NCI-H2196 treated with DMSO at 0.1 percent for 48 hours (cell line): ENCODE data around the gene LPAR3.

Experiments
- DNase-seq: peaks from one replicate; lab custom pipeline; 2025; ENCODE audit not compliant: unreplicated experiment; lab: John Stamatoyannopoulos, UW

The LPAR3 gene

DNA sequence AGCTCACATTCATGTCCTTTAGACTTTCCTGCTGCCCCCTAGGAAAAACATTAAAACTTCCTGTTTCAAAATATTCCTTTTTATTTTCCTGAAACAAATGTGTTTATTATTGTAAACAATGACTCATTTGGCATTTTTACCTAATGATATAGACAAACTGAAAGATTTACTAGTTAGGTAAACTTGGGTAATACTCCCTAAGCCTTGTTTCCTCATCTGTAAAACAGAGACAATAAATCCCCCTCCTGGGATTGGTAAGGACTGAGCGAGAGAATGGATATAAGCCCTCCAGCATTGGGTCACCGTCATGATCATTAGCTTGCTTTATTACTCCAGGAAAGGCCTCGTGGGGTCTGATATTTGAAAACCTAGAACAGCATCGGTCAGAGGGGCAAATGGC, 59.8 kb downstream of the LPAR3 start:
- DNase-seq = no peak

DNA sequence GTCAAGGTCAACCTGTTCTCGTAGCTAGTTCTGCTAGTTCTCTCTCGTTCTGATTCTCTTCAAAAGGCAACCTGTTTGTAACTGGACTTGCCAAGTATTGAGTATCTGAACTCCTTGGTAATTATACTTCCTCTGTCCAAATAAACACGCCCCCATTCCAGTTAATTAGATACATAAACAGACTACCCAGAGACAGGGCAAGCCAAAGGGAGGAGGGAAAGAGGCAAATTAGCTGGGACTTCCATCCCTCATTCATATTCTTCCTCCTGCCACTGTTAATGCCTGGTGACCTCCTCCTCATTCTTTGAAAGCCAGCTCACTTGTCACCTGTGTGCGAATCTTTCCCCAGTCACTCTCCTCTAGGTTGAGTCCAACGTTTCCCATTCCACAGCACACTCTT, 62.9 kb downstream of the LPAR3 start:
- no peak for DNase-seq

DNA sequence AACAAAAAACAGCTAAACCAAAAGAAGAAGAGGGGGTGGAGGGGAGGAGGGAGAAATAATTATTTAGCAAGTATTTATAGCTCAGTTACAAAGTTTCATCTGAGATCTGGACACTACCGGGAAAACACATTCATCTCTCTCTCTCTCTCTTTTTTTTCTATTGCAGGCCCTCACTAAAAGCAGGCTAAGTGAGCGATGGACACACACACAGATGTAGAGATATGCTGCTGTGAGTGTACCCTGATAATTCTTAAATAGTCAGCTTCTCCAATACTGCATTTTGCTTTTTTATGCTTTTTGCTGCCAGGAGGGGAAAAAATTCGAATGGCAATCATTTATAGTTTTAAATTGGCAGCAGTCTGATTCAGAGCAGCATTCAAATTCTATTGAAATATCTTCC, 65.0 kb downstream of the LPAR3 start:
- no peak for DNase-seq

DNA sequence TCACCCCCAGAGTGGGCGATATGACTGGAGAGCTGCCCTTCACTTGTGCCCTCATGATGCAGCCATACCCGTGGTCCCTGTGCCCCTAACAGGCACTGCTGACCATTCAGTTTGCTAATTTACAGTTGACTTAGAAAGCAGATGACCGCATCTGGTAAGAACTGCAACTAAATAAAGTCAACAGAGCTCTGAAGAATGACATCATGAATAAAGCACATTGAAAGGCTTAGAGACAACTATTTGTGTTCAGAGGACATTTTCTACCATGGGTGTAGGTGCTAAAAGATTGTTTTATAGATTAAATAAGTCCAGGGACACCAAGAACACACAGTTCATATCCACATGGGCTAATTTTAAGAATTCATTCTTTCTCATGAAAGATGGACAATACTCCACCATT, 65.5 kb downstream of the LPAR3 start:
- DNase-seq = no peak

DNA sequence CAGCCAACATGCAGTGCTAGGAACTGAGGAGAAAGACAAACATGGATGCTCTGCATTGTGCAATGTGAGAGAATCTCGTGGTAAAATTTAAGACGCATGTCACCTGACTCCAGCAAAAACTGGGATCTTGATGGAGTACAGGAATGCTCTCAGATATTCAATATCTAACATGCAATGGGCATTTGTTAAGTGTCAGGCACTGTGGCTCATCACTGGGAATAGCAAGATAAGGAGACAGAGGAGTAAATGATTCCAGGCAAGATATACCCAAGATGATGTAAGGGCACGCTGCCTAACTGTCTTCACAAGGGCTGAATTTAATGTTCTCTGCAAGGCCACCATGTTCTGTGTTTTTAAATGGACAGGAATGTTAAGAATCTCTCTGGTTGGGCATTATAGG, 67.8 kb downstream of the LPAR3 start:
- DNase-seq = no peak

DNA sequence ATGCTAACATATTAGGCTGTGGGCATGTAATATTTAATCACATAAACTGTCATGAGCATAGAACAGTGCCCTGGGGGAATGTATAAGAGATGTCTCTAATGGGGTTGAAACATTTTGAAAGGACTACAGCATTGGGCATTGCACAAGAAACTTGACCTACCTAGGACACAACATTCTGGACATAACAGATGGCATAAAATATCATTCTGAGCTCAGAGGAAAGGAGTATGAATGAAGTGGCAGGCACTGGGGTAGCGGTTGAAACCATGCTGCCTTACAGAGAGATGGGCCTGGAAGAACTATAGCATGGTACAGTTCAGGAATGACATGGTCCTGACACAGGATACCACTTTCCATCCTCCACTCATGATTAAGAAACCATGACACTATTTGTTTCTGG, 69.0 kb downstream of the LPAR3 start:
- DNase-seq = no peak

DNA sequence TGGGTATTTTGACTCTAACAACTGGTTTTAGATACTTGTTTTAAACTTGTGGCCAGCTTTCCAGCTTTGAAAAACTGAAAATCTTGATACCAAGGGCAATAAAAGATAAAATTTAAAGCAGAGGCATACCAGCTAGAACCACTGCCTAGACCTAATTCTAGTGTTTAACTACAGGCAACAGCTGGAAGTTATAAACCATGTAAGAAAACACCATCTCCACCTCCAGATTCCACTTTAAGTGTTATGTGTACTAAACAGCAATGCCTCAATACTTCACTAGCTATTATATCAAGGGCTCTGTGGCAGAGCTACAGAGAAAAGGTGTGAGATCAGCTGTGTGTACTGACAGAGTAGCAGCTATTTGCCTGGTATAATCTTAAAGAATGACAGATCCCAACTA, 69.5 kb downstream of the LPAR3 start:
- no peak for DNase-seq

DNA sequence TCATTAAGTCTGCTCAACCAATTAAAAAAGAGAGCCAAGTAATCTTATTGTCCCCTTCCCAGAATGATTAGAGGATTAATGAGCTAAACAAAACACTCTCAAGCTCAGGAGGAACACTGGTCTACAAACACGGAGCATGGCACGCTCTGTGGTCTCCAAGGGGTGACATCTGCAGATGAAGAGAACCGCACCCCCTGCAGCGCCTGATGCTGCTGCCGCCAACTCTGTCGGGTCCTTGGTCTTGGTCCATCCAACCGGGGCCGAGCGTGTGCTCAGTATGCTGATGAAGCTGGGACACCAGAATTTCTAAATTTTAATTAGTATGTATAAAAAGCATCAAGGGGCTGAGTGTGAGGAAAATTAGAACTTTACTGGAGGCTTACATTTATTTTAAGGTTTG, 82.7 kb downstream of the LPAR3 start:
- no peak for DNase-seq

DNA sequence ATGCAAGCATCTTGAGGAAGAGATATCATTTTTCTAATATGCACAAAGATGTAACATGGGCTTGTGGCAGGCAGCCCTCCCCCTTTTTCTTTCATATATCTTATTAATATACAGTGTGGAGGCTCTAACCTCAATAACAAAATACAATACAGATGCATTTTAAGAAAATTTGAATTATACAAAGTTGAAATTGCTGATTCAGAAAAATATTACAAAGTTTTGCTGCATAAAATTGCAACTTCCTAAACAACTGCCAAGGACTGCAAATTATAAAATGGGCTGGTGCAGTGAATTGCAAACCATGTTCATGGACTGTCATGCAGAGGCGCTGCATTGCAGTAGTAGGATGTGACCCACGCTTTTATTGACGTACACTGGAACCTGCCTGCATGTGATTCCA, 84.0 kb downstream of the LPAR3 start:
- DNase-seq = no peak

DNA sequence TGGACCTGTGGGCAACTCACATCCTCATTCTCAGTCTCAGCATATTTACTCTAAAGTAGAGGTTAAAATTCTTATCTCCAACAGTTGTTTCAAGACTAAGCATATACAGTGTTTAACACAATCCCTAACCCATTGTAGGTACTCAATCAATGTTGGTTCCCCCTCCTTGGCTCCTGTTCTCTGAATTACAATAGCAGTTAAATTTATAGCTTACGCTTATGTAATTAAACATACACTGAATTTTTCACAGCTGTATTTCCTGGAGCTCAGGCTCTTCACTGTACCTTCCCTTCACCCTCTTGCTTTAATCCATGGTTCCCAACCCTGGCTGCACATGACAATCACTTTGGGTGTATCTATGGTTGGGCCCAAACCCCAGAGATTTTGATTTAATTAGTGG, 89.4 kb downstream of the LPAR3 start:
- no peak for DNase-seq

DNA sequence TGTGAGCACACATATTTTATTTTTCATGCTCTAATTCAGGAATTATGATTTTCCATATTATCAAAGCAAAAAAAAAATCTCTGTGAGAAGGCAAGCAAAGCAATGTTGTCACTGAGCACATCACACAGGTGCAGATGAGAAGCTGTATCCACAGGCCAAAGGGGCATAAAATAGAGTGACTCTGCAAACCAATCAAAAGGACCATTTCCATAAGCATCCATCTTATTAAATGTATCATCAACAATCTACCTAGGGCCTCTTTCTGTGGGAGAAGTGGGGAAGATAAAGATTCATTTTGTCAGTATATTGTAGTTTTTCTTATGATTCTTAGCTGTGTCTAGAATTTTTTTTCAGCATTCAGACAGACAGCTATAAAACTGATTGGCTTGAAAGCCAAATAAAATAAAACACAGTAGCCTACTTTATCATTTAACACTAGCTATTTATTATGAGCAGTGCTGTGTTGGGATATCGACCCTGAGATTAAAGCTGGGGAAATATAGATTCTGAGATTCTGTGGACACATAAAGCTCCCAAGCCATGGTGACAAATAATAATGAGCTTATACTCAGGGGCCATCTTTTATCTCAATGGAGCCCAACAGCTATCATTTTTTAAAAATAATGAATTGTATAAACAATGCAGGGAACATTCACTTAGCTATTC, 90.3 kb downstream of the LPAR3 start:
- no peak for DNase-seq

DNA sequence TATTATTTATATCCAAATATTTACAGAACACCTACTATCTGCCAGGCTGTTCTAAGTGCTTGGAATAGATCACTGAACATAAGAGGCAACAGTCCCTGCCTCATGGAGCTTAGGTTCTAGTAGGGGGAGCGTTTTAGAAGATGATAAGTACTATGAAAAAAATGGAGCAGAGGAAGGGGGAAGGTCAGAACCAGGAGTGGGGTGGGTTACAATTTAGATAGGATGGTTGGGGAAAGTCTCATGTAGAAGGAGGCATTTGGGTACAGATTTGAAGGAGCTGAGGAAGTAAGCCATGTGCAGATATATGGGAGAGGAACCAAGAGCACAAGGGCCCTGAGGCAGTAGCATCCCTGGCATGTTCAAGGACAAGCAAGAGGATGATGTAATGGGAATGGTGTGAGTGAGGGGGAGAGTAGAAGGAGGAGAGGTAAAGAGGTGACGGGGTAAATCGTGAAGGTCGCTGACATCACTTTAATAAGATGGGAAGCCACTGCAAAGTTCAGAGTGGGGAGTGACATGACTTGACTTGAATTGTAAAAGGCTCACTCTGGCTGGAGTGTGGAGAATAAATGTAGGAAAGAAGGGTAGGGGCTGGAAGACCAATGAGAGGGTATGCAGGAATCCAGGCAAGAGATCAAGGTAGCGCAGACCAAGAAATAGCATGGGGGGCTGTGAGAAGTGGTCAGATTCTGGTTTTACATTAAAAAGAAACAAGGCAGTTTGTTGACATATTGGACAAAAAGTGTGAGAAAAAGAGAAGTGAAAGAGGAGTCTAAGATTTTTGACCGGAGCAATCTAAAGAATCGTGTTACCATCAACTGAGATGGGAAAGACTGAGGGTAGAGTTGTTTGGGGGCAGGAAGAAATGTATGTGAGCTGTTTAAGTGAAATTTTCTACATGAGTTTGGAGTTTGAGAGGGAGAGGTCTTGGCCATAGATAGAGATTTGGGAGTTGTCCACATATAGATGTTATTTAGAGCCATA, 92.6 kb downstream of the LPAR3 start:
- no peak for DNase-seq

DNA sequence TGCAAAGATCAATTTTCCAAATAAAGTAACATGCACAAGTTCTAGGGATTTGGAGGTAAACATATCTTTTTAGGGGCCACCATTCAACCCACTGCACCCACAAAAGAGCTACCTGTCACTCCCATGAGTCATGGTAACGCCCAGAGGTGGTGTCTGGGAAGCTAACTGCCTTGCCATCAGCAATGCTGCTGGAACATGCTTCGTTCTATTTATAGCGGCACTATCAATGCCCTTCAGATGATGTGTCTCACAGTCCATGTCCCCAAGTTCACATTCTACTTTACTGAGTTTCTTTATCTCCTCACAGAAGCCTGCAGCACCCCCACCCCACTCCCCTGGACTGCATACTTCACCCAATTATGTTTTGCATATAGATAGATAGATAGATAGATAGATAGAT, 95.4 kb downstream of the LPAR3 start:
- DNase-seq = no peak

DNA sequence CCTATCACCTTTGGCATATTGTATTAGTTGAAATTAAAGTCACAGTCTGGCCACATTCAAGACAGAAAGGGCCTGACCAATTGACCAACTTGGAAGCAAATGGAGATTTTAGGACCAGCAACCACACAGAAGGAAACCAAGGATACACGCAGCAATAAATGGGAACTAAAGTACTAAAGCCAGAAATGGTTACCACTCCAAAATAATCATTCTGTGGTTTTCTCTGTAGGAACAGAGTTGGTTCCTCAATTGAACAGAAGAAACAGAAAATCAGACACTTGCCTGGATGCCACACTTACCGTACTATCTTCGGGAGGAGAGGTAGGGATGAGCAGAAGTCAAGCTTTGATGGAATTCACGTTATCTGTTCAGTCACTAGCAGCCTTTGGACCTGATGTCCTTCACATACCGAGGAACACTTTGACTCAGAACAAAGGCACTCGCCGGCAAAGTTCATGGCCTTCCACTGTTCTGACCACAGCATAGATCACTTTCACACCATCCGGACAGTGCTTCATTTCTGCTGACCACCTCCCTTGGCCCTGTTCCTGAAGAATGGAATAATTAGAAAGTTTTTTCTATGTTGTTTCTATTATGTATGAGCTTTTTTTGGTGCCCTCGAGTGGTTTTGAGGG, 96.9 kb downstream of the LPAR3 start:
- no peak for DNase-seq

DNA sequence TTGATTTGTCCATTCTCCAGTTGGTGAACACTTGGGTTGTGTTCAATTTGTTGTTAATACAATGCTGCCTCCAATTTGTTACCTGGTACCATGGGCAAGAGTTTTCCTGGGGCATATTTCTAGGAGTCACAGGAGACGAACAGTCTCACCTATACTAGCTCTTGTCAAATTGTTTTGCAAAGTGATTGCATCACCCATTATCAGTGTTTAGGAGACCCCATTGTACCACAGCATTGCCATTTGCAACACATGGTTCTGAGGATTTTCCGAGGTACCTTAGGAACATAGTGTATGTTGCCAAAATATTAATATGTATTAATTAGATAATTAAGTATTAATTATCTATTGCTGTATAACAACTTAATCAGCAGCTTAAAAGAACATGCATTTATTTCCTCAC, 97.8 kb downstream of the LPAR3 start:
- no peak for DNase-seq

DNA sequence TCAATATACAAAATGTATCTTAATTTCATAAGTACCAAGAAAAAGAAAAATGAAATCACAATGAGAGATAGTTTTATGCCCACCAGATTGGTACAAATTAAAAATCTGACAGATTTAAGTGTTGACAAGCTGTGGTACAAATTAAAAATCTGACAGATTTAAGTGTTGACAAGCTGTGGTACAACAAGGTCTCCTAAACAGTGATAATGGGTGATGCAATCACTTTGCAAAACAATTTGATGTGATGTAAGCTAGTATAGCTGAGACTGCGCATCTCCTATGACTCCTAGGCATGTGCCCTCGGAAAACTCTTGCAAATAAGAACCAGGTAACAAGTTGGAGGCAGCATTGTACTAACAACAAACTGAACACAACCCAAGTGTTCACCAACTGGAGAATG, 100.6 kb downstream of the LPAR3 start:
- no peak for DNase-seq

DNA sequence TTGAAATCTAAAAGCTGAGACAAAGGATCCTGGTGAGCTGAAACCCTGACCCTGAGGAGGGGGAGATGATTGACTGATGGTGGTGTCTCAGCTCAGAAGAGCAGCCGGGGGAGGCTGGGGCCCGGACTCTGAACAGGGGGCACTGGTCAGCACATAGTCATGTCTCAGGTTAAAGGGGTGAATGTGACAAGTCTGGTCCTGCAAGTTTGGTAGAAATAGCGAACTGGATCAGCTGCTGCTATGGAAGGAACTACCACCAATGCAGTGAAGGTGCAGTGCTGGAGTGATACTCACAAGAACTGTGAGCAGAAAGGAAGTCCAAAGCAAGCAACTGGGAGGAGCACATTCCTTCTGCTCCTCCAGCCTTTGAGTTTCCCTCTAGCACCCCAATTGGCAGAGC, 104.0 kb downstream of the LPAR3 start:
- no peak for DNase-seq

DNA sequence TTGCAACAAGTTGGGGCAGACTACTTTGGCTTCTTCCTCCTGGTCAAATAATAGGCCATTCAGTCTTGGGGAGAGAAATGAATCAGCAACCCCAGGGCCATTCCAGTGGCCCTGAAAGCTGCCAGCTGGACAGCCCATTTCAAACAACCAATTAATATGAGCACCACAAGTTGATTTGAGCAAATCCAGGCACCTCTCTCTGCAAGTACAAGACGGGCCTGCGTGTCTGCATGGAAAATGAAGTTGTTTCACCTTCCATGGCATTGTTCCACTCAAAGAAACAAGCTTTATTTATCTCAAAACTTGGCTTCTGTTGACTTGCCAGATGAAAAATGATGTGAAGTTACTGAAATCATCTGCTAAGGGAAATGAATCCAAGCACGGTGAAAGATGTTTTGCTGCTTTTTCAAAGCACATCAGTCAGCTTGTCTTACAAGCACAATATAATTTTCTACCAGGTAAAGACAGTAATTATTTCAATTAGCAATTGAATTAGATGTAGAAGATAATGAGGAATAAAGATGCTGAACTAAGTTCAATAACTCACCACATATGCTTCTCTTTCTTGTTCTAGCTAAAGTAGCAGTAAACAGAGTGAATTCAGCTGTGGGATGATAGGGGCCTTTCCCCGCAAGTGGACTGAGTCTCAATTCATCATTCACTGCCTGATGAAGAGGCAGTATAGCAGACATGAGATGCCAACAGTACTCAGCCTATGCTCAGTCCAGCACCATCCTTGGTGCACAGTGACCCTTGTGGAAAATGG, 107.6 kb downstream of the LPAR3 start:
- no peak for DNase-seq

DNA sequence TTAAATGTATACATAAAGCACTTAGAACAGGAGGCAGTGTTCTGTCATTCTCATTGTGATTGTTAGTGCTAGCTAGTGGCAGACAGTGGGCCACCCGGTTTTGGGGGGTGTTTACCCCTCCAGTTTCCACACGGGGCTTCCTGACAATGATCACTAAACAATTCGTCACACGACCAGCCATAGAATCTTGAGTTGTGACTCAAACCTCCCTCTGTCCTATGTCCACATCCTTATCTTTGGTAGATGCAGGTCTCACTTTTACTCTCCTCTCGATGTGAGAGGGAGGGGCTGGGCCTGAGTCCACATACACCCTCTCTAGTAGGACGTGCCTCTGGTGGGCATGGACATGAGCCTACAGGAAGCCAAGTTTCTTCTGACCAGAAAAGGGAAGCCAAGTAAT, 110.1 kb downstream of the LPAR3 start:
- DNase-seq = no peak

DNA sequence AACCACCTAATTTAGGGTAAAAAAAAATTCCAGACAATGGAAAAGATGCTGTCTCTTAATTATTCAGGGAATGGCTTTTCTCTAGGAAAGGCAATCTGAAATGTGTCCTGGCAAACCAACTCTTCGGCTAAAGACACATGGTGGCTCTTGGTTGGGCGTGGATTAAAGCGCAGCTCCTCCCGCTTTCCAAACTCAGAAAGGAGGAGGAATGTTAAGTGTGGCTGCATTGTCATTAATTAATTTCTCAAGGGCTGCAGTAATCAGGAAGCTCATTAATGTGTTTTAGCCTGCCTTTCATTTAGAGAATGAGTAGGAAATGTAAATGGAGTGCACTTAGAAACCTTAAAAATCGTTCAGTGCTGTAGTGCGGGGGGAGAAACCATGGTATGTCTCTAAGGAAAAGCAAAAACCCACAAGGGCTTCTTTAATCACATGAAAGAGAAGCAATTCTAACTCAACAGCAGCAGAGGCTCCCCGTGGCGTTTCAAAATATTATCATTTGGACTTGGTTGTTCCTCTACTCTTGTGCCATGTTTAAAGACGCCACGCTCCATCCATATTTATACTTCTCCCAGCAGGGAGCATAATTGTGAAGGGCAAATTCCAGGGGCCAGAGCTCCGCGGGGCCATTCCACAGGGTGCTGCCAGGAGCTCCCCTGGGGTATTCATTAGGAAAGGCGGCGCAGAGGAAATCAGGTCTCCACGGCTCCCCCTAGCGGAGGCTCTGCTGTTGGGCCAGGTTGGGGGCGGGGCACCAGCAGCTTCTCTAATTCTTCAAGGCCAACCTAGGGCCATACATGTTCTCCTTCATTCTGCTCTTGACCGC, 110.8 kb downstream of the LPAR3 start:
- DNase-seq = no peak
